ENCODE data around the gene MAPK10.

The MAPK10 gene

DNA sequence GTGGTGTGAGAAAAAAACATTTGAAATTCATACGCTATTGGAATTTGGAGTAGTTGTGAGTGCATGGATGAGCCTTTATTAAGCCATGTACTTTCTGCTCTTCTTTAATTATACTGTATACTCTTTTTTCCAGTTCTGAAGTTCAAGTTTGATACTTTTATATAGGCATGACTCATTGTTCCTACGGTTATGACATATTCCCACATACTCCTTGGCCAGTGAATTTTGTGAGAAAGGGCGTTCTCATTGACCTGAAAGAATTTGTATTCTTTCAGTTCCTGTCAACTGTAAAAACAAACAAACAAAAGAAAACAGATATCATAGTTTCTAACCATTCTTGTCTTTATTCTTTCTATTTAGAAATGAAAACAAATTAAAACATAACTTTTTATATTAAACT is 407.3 kb downstream of the MAPK10 start:
- DNase-seq (ENCODE audit: low read depth): peak; percentile 87
- no peak overlapping the region for H3K4me3 ChIP-seq (replicated peaks; ENCODE audit: low read depth, low read length)
- TF ChIP-seq CTCF (IDR thresholded peaks at IDR 0.05; ENCODE audit: low read length, missing control alignments): no peak

GRCh38 chr4:85951099-85951498 is 408.8 kb downstream of the MAPK10 start:
- no peak for DNase-seq (ENCODE audit: low read depth)
- TF ChIP-seq CTCF (IDR thresholded peaks at IDR 0.05; ENCODE audit: low read length, missing control alignments): no peak
- no peak overlapping the region for H3K4me3 ChIP-seq (replicated peaks; ENCODE audit: low read depth, low read length)

GRCh38 chr4:85946821-85947220 is 413.0 kb downstream of the MAPK10 start:
- no peak for TF ChIP-seq CTCF (IDR thresholded peaks at IDR 0.05; ENCODE audit: low read length, missing control alignments)
- no peak for DNase-seq (ENCODE audit: low read depth)

GRCh38 chr4:85942107-85942506 is 417.7 kb downstream of the MAPK10 start:
- H3K4me3 ChIP-seq (replicated peaks; ENCODE audit: low read depth, low read length): no peak overlapping the region
- no peak for DNase-seq (ENCODE audit: low read depth)
- TF ChIP-seq CTCF (IDR thresholded peaks at IDR 0.05; ENCODE audit: low read length, missing control alignments): no peak

More at GRCh38 chr4:85946821-85947220, 413.0 kb downstream of the MAPK10 start:
- no peak overlapping the region for H3K4me3 ChIP-seq (replicated peaks; ENCODE audit: low read depth, low read length)

DNA sequence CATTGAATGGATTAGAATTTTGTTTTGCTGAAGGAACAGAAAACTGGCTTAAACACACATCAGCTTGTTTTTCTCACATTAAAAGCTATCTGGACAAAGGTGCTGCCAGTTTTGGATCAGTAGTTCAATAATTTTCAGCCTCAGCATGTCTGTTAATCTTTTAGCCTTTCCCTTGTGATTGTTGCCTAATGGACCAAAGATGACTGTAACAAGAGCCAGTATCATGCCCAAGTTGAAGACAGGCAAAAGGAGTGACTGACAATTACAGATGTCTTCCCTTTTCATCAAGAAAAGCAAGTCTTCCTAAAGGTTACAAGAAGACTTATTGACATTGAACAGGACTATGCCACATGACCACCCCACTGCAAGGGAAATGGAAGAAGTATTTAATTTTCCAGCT is 419.7 kb downstream of the MAPK10 start:
- no peak for DNase-seq (ENCODE audit: low read depth)
- no peak for TF ChIP-seq CTCF (IDR thresholded peaks at IDR 0.05; ENCODE audit: low read length, missing control alignments)
- no peak overlapping the region for H3K4me3 ChIP-seq (replicated peaks; ENCODE audit: low read depth, low read length)
